Measurements from ENCODE around the gene RPIA.

RPIA gene

DNA sequence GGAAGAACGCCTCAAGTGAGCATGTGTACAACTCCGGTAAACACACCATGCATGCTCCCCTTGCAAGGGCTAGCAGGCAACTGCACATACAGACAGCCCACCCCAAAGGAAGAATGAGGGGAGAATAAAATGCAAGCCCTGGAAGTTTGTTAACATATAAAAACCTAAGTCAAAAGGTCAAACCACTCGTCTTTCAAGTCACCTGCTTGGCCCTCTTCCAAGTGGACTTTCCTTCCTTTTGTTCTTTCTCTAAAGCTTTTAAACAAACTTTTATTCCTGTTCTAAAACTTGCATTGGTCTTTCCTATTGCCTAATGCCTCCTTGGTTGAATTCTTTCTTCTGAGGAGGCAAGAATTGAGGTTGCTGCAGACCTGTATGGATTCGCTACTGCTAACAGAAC is 5.2 kb upstream of the RPIA start:
- no peak for DNase-seq

DNA sequence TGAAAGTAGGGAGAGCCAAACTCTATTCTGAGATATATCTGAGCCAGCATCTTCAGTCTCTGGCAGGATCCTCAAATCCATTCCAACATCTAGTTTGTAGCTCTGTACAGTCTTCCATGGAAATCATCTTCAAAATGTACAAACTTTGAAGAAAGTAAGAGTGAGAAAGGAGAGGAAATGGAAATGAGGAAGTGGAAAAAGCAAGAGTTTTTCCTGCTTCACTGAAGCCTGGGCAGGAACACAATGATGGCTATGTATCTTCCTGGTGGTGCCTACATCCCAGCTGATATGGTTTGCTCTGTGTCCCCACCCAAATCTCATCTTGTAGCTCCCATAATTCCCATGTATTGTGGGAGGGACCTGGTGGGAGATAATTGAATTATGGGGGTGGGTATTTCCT is 4.1 kb upstream of the RPIA start:
- DNase-seq = no peak

DNA sequence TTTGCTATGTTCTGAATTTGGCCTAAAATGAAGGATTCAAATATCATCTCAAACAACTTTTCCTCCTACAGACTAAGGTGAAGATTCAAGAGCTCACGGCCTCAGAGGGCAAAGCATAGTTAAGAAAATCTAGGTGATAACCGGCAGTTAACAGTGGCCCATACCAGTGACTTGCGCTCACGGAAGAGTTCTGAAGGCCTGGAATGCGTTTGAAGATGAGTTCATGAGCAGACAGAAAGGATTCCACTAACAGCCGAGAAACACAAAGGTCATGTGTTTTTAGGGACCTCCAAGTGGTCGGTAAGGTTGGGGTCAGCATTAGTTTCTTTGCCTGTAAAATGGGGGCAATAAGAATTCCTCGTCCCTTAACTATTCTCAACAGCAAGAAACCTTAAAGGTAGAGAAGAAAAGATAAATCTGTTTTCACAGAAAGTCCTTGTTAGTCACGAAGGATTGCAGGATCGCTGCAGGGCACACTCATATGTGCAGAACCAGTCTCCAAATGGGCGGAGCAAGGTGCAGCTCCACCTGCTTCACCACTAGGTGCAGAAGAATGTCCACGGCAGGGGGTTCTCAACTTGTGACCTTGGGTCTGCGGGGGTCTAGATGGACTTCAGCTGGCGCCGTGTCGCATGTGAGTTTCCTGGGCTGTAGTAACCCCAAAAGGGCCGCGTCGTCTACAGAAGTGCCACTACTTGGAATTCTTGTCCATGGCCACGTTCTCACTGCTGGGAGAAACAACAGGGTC is 708 bp upstream of the RPIA start:
- DNase-seq = no peak

DNA sequence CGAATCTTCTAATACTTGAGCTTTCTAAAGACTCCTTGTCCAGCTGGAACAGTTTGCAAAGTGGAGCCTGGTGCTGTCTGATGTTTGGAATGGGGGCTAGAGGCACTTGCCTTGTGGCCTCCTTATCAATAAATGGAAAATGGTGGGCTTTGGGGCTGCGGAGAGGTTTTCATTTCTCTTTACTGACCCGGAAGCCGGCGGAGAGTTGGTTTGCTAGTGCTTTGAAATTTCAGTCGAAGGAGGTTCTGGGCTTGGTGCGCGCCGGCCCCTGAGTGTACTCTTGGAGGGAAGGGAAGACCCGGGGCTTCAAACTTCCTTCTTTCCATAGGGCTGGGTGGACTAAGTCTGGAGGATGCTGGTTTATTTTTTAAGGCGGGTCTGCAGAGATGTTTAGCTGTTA is 714 bp downstream of the RPIA start:
- DNase-seq = no peak

DNA sequence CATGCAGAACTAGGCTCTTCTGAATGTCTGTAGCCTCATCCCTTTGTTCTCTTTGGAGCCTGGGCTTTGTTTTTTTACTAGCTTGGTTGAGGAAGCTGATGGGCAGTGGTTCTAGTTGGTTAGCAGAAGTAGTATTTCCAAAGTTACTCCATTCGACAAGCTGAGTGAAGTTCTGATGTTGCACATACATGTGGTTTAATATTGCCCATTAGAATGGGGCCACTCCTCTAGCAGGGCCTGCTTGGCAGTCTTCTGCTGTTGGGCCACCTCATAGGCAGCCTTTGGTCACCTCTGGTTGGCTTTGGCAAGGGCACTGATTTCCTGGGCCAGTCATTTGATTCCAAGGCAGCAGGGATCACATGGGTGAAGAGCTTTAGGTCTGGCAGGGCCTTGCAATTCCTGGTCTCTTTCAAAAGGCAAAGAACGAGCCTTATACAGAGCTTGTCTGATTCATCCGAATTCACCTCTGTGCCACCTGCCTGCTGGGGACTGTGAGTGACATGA is 2.5 kb downstream of the RPIA start:
- DNase-seq = no peak

DNA sequence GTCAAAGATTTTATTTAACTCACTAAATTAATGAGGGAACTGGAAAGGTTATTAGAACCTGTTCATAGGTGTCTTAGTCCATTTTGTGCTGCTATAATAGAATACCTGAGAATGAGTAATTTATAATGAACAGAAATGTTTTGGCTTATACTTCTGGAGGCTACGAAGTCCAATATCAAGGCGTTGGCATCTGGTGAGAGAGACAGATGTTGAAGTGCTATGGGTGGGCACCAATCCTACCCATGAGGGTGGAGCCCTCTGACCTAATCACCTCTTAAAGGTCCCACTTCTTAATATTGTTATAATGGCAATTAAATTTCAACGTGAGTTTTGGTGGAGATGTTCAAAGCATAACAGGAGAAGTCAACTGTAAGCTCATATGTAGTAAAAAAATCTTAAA is 5.1 kb downstream of the RPIA start:
- no peak for DNase-seq

DNA sequence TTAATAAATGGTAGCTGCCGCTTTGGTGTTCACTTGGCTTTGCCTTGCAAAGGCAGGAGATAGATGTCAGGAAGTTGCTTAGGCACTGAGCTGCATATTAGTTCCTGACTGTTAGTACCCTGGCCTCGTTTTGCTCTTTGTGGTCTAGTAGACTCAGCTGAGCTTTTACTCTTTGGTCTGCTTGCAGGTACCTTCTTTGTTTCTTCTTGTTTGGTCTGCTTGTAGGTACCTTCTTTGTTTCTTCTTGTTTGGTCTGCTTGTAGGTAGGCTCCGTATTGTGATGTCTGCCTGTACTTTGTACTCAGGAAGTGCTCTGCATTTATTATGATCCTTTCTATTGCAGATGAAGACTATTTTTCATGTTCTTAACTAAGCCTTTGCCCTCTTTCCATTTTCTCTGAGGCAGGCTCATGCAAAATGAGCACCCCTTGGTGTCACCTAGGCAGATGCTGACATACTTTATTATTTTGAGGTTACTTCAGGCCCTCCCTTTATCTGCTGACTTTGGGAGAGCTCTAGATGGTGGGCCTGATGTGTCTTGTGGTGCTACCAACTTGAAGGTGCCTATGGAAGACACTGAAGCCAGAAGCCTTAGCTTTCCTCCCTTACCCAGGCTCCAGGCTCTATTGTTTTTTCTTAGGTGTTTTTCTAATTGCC is 6.0 kb downstream of the RPIA start:
- DNase-seq = no peak

DNA sequence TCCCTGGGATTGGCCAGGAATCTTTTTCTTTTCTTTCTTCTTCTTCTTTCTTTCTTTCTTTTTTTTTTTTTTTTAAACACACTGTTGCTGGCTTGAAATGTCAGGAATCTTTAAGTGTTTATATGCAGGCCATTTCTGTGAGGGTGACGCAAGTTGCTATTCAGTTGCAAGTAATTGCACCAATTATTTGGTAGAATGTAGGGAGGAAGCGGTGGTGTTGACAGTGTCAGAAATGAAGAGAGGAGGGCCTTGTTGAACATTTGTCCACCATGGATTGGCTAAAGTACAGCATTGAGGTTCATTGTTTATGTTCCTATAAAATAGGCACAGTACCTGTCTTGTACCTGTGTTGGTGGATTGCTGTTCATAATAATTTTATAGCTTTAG is 6.5 kb downstream of the RPIA start:
- no peak for DNase-seq

DNA sequence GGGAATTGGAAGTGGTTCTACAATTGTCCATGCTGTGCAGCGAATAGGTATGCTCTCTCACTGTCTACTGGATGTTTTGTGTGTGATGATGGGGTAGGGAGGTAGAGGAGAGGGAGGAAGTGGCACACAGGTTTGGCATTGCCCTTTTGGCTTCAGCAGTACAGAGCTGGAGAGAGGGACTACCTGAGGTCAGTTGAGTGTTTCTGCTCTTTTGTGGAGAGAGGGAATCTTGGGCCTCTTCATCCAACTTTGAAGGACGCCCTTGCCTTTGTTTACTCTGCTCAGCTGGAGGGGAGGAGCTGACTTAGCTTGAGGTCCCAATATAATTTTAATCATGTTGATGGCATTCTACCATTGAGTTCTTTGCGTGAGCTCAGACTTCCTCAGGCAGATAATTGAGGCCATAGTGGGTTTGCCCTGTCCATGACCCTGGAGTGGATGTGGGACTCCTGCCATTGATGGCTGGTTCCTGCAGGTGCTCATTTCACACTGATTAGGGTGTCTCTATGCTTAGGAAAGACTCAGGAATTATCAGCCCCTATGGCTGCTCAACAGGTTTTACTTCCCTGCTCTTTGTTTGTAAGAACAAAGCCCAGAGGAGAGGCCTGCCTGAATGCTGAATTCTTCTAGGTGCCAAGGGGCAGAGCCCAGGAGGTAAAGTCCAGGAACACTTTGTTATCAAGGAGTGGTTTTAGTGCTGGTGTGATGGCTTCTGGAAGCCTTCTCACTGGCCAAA is 7.2 kb downstream of the RPIA start:
- DNase-seq = no peak

DNA sequence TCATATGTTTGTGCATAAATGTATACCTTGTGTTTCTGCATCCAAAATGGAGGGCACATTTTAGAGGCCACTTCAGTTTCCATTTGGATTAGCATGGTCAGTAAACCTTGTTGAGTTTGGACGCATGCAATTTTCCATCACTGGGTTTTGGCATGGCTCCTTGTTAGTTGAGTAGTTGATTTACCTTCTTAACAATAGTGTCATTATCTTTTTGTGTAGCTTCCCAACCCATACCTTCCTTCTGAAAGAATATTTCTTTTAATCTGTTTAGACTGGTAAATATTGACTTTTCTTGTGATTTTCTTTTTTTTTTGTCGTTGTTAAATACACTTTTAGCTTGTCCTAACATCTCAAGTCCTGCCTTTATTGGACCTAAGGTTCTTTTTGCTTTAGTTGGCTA is 15.5 kb downstream of the RPIA start:
- DNase-seq = no peak

DNA sequence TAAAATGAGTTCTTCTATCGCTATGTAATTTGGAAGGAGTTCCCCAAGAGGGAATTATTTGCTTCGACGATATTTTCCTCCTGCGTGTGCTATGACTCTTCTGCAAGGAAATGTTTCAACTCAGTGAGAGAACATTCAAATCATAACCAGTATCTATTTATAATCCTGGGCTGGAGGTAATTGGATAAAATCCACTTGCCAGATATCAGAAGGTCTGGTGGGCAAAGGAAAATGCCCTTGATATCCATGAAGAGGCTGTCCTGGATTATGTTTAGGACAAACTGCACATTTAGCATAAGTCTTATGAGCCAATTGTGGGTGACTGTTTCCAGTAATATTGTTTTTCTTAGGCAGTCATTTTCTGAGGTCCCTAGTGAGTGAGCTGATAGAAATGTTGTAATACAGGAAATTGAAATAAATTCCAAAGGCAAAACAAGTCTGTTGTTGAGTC is 17.7 kb downstream of the RPIA start:
- DNase-seq = no peak

DNA sequence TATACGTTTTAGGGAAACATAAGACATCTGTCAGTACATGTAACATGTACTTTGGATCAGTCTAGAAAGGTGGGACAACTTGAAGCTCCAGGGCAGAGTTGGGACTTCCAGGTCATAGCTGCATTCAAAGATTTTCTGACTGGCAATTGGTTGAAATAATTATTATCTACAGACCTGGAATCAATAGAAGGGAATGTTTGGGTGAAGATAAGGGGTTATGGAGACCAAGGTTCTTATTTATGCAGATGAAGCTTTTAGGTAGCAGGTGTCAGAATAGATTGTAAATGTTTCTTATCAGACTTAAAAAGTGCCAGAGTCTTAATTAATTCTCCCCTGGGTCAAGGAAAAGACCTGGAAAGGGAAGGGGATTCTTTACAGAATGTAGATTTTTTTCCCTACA is 19.8 kb downstream of the RPIA start:
- no peak for DNase-seq

DNA sequence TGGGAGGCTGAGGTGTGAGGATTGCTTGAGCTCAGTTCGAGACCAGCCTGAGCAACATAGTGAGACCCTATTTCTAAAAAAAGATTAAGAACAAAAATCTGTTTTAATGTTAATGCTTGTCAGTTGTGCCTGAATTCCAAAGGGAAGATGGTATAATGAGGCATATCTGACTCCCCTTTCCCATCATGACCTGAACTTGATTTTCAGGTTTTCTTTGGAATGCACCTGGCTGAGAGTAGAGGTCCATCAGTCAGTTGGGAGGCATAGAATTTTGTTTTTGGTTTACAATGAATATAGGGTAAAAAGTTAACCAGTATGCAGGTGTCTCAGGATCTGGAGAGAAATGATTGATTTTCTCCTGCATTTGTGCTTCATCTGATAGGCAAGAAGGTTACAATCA is 20.4 kb downstream of the RPIA start:
- DNase-seq = no peak

DNA sequence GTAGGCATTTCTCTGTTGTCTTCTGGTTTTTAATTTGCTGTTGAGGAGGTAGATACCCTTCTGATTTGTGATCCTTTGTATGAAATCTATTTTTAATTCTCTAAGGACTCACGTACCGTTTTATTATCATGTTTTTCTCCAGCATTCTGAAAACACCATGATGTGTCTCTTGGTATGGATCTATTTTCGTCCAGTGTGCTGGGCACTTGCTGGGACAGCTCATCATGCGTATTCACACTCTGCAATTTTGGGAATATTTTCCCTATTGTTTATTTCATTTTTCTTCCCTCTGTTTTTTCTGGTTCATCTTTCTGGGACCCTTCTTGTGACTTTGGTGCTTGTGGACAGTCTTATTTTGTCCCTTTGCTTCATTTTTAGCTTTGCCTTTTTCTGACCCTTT is 21.9 kb downstream of the RPIA start:
- DNase-seq = no peak

DNA sequence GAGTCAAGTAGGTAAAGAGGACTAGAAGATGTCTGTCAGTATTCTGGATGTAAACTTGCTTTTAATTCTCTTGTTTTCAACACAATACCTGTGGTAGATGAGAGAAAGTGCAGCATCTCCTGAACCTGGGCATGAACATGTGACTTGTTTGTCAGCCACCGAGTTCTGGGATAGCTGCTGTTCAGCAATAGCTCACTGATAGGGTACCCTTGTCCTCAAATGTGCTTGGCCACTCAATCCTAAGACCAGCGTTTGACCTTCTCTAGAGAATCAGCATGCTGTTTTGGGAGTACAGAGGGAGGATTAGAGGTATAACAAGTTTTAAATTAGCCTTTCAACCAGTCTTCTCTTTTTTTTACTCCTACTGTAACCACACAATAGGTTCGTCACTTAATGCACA is 23.2 kb downstream of the RPIA start:
- no peak for DNase-seq

DNA sequence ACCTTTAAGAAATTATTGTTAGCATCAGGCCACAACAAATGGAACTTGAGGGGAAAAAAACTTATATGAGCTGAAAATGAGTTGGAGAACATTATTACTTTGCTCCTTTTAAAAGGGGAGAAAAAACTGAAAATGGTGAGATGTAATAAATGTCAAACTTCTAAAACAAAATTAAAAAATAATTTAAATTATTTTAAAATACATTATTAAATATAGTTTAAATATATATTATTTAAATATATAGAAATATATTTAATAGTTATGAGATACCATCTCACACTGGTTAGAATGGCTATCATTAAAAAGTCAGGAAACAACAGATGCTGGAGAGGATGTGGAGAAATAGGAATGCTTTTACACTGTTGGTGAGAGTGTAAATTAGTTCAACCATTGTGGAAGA is 28.9 kb downstream of the RPIA start:
- no peak for DNase-seq

DNA sequence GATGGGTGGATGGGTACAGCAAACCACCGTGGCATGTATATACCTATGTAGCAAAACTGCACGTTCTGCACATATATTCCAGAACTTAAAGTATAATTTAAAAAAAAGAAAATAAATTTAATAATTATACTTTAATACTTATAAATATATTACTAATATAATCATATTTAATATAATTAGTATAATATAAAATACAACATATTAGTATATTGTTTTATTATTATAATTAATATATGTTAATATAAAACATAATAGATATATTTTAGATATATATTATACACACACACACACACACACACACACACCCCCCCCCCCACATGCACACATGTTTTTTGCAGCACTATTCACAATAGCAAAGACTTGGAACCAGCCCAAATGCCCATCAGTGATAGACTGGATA is 29.8 kb downstream of the RPIA start:
- DNase-seq = no peak

DNA sequence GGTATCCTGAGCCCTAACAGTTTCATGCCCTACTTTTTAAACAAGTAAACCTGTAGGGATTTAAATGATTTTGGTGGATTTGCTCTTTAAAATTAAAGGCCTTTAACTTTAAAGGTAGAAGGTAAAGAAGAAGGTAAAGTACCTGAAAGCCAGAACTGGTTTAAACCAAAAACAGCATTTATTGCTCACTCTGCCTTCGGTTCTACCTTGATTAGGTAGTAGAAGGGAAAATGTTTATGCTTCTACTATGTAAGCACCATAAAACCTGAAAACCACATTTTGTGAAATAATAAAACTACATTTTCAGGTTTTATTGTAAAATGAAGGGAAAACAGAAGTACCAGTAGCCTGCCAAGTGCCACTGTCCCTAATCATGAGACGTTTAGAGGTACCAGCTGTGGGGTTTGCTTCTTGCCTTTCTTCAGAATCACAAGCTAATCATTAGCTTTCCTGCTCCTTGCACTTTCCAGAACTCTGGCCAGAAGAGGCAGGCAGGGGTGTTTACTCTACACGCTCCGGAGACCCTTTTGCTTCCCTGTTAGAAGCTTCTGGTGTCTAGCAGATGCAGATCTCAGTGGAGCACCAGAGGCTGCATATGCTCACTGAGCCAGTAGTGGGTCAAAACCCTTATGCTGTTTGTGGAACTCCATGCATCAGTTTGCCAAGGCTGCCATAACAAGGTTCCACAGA is 33.3 kb downstream of the RPIA start:
- no peak for DNase-seq

DNA sequence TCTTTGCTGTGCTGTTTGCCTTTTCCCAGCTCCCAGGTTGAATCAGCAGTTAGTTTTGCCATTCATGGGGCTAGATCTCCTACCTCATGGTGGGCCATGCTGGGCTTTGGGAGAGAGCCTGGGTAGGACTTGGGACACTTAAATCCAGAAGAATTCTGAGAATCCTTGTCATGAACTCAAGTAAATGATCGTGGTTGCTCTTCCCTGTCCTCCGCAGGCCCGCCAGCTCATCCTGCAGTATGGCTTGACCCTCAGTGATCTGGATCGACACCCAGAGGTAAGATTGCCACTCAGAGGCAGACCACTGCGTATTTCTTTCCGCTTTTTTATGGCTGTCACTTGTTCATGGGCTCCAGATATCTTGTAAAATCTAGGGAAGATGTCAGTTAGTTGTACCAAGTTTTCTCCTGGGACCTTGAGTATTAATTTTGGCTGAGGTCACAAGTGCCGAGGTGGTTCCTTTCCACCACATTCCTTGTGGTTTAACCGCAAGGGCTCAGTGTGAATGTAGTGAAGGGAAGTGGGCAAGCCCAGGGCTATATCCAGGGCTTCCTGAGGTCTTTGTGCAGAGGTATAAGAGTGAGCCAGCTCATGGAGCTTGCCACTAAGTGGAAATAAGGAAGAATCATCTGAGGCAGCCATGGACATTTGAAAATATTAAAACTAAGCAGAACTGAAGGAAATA is 37.7 kb downstream of the RPIA start:
- no peak for DNase-seq

DNA sequence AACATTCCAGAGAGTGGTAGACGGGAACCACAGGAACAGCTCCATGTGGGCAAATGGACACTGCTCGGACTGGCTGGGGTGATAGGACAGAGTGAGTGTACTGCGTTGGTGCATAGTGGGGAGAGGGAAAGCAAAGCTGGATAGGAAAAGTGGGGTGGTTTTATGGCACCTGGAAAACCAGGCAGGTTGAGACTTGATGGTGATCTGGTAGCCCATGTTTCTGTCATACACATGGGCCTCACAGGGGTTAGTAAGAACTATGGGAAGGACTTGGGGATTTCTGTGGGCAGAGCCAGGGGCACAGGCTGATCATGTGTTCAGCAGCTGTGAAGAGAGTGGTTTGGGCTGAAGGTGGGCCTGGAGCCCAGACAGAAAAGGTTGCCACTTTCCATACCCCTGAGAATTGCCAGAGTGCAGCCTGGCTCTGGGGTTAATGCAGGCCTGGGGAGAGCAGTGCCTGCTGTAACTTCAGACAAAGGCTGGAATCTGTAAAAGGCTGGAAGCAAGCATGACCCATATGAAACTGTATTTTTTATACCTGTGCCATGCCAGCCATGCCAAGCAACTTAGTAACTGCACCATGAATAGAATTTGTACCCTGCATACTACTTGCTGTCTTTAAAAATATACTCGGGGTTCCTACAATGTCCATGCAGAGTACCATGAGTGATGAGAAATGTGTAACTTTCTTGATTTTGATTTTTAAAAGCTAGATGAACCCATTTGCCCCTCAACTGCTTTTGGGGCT is 41.9 kb downstream of the RPIA start:
- no peak for DNase-seq

DNA sequence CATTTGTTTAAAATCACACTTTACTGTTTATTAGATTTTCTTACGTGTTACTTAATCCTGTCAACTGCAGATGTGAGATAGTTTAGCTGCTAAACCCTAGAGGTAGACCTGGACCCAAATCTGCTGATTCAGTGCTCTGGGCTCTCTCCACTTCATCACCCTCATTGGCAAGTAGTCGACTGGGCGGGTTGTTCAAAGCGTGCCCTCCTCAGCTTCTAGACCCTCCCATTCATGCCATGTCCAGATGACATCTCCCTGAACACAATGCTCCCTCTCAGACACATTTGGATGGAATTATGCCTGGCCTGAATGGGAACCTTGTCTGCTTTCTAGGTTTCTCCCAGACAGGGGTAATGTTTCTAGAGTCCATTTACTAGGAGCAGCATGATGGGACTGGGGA is 43.7 kb downstream of the RPIA start:
- no peak for DNase-seq

DNA sequence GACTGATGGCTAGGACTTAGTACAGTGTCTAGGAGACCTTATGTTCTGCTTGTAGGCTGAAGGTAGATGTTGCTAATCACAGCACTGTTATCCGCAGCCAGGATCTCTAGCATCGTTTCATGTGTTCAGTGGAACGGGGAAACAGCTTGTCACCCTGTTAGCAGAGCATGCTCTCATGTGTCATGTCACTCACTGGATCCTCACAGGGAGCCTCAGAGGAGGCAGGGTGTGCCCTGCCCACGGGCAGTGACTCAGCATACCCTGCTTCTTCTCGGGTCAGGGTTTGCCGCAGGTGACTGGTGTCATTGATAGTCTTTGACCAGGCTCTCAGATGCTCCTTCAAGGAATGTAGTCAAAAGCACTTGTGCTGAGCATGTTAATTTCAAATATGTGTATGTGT is 44.4 kb downstream of the RPIA start:
- DNase-seq = no peak

Measured in NCI-H524 treated with DMSO at 0.1 percent for 48 hours (cell line).